H7 (cell line): ENCODE measurements around the gene VAX1. TPM values are rescaled to one million over a fixed set of nuclear protein-coding genes. Genes with fewer than 3 reads are reported as not detected.
"Not testable (repeated sequence)": the region's sequence is repeated elsewhere in the genome, so short reads cannot be mapped to it uniquely, and the experiment has no call there.

Source experiments
- DNase-seq: peaks from one replicate; pipeline ENCODE4 v3.0.0; 2012
- H3K27me3 ChIP-seq: 2 replicates; pipeline ENCODE4 v1.6.0; 2011; ENCODE audit warnings: mild to moderate bottlenecking, low read length; ENCODE audit not compliant: control insufficient read depth, insufficient read depth
- H3K36me3 ChIP-seq: replicated peaks from 2 replicates; pipeline ENCODE4 v1.5.1; 2011; ENCODE audit warnings: low read length; ENCODE audit not compliant: control insufficient read depth, insufficient read depth
- H3K4me3 ChIP-seq: 2 replicates; pipeline ENCODE4 v1.5.1; 2011; ENCODE audit warnings: low read depth, mild to moderate bottlenecking, control low read depth, low read length, moderate library complexity; ENCODE audit not compliant: insufficient read depth
- total RNA-seq: library from RNA; depleted of rRNA; stranded (reverse); fragments of >200 nt; shearing (Covaris generic); gene quantifications from 2 replicates; pipeline ENCODE4 v1.2.3, GENCODE V29; 2014

Gene VAX1
- total RNA-seq, 1 experiment from 2014 or later = 0.62 TPM

GRCh38 chr10:117134056-117134305 lies 4.1 kb downstream of the VAX1 start:
- H3K4me3 ChIP-seq = no peak overlapping the region
- DNase-seq = no peak
- H3K36me3 ChIP-seq = no peaks in the 10 kb centered on the region
- H3K27me3 ChIP-seq = peaks cover 100% of the 10 kb centered on the region

DNA sequence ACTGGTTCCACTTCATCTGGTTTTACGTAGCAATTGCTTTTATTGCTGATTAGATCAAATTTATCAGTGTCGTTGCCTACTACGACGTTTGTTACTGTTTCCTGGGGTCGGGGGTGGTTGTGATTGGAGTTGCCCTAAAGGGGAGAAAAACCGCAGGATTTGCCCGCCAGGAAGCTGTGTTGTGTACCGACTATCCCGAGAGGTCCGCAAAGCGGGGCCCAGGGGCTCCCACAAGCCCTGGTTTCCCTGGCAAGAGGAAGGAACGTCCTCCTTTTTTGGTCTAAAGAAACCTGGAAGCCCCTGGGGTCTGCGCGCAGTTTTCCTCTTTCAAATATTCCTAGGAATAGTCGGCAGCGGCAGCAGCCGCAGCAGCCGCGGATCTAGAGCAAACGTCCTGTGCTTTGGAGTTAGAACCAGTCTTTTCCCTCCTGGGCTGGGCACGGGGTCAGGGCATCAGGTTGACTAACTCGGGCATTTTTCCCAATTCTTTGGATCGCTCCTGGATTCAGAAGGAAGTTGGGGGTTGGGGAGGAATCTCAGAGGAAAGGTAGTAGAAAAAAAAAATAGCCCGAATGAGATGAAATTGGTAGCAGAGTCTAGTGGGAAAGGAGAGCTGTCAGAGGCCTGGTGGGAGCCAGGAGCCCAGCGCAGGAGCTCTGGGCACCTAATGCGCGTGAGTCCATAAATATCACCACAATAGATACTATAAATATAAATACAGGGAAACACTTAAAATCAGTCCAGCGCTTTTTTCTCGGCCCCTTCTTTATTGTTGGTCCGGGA lies 4.6 kb downstream of the VAX1 start:
- H3K27me3 ChIP-seq = peaks cover 100% of the 10 kb centered on the region
- peak; percentile 61 for DNase-seq
- H3K36me3 ChIP-seq = no peaks in the 10 kb centered on the region
- H3K4me3 ChIP-seq = no peak overlapping the region

GRCh38 chr10:117132751-117133231 lies 5.3 kb downstream of the VAX1 start:
- Histone ChIP-seq H3K36me3 (no peaks in the 10 kb centered on the region), H3K27me3 (peaks cover 100% of the 10 kb centered on the region)

DNA sequence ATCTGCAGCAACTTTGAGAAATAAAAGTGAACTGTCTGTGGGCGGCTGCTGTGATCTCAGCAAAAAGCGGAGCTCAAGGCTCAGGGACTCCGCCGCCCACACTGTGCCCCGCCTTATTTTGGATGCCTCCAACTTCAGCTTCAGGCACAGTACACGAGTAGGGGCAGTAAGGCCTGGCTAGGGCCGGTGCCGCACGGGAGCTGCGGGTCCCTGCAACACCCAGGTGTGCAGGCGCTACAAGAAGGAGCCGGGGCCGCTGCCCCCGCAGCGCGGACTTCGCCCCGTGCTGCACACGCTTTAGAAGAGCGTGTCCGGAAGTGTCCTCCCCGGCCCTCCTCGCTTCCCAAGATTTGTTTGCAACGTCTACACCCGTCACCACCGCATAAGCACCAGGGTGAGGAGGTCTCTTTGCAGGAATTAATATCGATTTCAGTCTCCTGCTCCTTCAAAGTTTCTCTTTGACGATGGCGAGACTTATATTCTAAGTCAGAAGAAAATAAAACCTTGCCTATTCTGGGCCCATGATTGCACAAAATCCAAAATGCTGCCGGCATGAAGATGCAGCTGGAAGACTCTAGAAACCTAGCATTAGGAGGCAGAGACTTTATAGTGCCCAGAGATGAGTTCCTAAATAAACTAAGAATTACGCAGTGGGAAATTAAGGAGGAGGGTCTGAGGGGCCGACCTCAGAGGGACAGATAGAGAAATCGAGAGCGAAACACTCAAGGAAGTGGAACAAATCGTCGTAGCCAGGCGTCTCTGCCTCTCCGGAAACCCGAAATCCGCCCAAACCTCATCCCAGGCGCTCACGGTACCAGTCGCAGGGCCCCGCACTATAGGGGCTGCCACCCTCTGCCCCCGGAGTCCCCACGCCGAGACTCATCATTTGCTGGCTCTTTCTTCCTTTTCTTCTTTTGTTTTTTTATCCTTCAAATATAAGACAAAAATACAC lies 6.4 kb downstream of the VAX1 start:
- Histone ChIP-seq H3K27me3 (peaks cover 98% of the 10 kb centered on the region), H3K4me3 (peak overlapping the region; percentile 25; the same call in 1 of the 2 replicates), H3K36me3 (no peaks in the 10 kb centered on the region)
- peak; percentile 77 for DNase-seq

More at GRCh38 chr10:117132751-117133231, 5.3 kb downstream of the VAX1 start:
- DNase-seq = peak; percentile 75
- no peak overlapping the region for H3K4me3 ChIP-seq

DNA sequence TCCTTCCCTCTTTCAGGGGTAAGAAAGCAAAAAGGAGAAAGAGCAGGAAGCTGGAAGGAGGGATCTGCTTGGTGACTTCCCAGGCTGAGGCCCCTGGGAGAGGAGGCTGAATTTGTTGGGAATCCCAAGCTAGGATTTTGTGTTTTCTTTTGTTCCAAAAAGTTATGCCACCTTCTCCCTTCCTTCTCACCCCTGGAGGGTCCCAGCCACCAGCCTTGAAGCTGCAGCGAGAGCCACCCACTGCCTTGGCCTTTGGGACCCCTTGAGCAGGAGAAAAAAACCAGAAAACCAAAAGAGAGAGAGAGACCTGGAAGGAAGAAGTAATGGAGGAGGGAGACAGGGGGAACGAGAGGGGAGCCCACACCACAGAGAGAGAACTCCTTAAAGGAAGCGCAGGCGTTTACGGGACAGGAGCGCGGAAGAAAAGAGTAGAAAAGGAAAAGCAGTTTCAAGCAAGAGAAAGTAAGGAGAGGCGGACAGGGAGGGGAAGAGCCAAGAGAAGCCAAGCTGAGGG lies 7.2 kb downstream of the VAX1 start:
- H3K27me3 ChIP-seq = peaks cover 95% of the 10 kb centered on the region
- peak overlapping the region; percentile 25; the same call in 1 of the 2 replicates for H3K4me3 ChIP-seq
- no peaks in the 10 kb centered on the region for H3K36me3 ChIP-seq
- peak; percentile 62 for DNase-seq

DNA sequence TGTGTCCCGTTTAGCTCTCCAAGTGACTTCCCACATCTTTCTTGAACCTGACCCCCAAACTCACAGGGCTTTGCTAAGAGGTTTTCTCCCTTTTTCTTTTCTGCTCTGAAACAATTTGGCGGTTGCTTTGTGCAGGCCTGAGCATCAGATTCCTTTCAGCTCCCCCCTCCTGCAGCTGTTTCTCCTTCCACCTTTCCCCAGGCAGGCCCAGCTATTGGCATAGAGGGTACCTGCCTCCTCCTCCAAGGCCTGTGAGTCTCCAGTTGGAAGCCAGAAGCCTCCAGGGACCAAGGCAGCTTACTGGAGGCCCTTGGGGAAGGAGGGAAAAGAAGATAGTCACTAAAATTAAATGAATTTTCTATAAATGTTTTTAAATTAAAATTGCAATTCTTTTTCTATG lies 7.7 kb downstream of the VAX1 start:
- DNase-seq = peak; percentile 52
- no peaks in the 10 kb centered on the region for H3K36me3 ChIP-seq
- peaks cover 94% of the 10 kb centered on the region for H3K27me3 ChIP-seq
- no peak overlapping the region for H3K4me3 ChIP-seq

- peaks cover 59% of the 10 kb centered on the region for H3K27me3 ChIP-seq
- H3K4me3 ChIP-seq, DNase-seq, H3K36me3 ChIP-seq: not testable (repeated sequence)
Observed at GRCh38 chr10:117126645-117127044, 11.4 kb downstream of the VAX1 start.

GRCh38 chr10:117126034-117126433 lies 12.0 kb downstream of the VAX1 start:
- no peaks in the 10 kb centered on the region for H3K36me3 ChIP-seq
- no peak overlapping the region for H3K4me3 ChIP-seq
- DNase-seq = peak; percentile 48
- peaks cover 53% of the 10 kb centered on the region for H3K27me3 ChIP-seq

DNA sequence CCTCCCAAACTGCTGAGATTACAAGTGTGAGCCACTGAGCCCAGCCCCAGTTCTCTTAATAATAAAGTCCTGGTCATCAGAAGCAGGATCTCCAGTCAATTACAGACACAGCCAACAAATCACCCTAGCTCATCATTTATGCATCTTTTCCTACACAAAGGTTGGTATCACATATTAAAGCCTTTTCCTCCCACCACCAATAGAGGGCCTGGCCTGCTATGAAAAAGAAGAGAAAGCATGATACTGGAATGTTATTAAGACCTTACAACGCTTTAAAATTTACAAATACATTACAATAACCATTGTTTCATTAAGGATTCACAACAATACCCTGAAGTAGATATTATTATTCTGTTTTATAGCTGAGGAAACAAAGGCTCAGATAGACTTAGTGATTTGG lies 25.9 kb downstream of the VAX1 start:
- DNase-seq = no peak
- Histone ChIP-seq H3K36me3 (no peaks in the 10 kb centered on the region), H3K27me3 (no peaks in the 10 kb centered on the region; the same call in 1 of the 2 replicates), H3K4me3 (no peak overlapping the region)

GRCh38 chr10:117107238-117107637 lies 30.8 kb downstream of the VAX1 start:
- DNase-seq = no peak
- H3K4me3 ChIP-seq = no peak overlapping the region

GRCh38 chr10:117096599-117097201 lies 41.4 kb downstream of the VAX1 start:
- H3K27me3 ChIP-seq = no peaks in the 10 kb centered on the region
- H3K4me3 ChIP-seq = no peak overlapping the region
- no peaks in the 10 kb centered on the region for H3K36me3 ChIP-seq
- DNase-seq = peak; percentile 55

More at GRCh38 chr10:117107238-117107637, 30.8 kb downstream of the VAX1 start:
- no peaks in the 10 kb centered on the region for H3K36me3 ChIP-seq
- H3K27me3 ChIP-seq = no peaks in the 10 kb centered on the region

DNA sequence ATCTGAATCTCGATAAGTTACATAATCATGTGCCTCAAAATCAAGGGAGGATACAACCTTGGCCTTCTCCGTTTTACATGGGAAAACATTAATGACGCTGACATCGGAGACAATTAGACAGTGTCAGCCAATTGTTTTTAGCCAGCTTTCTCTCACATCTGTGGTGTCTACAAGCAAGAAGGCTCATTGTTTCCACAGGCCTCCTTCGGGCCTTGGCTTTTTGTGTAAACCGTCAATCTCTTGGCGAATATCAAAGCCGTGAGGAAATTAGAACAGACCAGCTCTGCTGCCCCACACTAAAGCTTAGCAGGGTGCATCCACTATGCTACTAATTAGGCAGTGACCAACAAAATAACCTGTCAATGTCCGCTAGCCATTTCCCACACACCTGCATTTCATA lies 43.2 kb downstream of the VAX1 start:
- Histone ChIP-seq H3K4me3 (no peak overlapping the region), H3K36me3 (no peaks in the 10 kb centered on the region), H3K27me3 (no peaks in the 10 kb centered on the region)
- peak; percentile 53 for DNase-seq

DNA sequence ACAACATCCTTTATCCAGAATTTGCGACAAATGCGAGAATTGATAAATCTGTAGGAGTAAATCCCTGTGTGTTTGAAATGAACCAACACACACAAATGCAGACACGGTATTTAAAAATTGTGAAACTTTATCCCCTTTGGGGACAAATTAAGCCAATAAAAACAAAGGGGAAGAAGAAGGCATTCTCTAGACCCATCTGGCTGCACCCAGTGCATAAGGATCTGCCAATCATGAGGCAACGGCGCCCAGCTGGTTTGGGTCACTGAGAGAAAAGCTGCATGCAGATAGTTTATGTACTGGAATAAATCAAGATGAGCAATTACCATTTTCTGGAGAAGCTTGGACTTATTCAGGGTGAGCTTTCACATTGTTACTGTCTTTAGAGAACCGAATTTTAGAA lies 45.7 kb downstream of the VAX1 start:
- no peak for DNase-seq
- no peak overlapping the region for H3K4me3 ChIP-seq
- H3K36me3 ChIP-seq = no peaks in the 10 kb centered on the region
- no peaks in the 10 kb centered on the region for H3K27me3 ChIP-seq

GRCh38 chr10:117090834-117091233 lies 47.2 kb downstream of the VAX1 start:
- Histone ChIP-seq H3K36me3 (no peaks in the 10 kb centered on the region), H3K27me3 (no peaks in the 10 kb centered on the region), H3K4me3 (no peak overlapping the region)
- DNase-seq = no peak
